ENCODE measurements around the gene SF3B2.

DNA sequence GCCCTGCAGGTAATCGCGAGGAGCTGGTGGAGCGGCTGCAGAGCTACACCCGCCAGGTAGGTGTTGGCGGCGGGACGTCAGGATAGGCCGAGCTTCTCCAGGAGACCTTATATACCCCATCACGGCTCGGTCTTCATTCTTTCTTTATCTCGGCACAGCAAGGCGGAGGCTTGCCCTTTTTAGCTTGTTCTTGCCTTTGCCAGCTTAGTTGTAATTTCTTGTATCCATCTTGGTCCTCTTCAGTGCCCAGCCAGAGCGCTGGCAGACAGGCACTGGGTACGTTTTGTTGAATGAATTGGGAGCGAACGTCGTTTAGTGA, 459 bp downstream of the SF3B2 start:
- TF ChIP-seq CBX5 (IDR thresholded peaks at IDR 0.05; ENCODE audit: borderline replicate concordance, low read depth) (no peak), KLF16 (IDR thresholded peaks at IDR 0.05) (no peak), YY1 (IDR thresholded peaks at IDR 0.05; ENCODE audit: borderline replicate concordance in 1 of 3, control insufficient read depth in 1 of 3, extremely low read depth in 1 of 3, insufficient read depth in 3 of 3, insufficient read length in 1 of 3, insufficient replicate concordance in 2 of 3, low read depth in 1 of 3, low read length in 2 of 3) (no peak), NR2C2 (CRISPR knock-in tag; IDR thresholded peaks at IDR 0.05) (0 out of 2 replicates have a peak, but pooled peaks have one; percentile 5), NR2C2 (tag; IDR thresholded peaks at IDR 0.05) (no peak), SP1 (CRISPR knock-in tag; IDR thresholded peaks at IDR 0.05) (no peak), CBX8 (IDR thresholded peaks at IDR 0.05; ENCODE audit: borderline replicate concordance, extremely low read depth, low read depth, low read length, poor library complexity, severe bottlenecking) (no peak)
- TF ChIP-seq, protein P1, sequence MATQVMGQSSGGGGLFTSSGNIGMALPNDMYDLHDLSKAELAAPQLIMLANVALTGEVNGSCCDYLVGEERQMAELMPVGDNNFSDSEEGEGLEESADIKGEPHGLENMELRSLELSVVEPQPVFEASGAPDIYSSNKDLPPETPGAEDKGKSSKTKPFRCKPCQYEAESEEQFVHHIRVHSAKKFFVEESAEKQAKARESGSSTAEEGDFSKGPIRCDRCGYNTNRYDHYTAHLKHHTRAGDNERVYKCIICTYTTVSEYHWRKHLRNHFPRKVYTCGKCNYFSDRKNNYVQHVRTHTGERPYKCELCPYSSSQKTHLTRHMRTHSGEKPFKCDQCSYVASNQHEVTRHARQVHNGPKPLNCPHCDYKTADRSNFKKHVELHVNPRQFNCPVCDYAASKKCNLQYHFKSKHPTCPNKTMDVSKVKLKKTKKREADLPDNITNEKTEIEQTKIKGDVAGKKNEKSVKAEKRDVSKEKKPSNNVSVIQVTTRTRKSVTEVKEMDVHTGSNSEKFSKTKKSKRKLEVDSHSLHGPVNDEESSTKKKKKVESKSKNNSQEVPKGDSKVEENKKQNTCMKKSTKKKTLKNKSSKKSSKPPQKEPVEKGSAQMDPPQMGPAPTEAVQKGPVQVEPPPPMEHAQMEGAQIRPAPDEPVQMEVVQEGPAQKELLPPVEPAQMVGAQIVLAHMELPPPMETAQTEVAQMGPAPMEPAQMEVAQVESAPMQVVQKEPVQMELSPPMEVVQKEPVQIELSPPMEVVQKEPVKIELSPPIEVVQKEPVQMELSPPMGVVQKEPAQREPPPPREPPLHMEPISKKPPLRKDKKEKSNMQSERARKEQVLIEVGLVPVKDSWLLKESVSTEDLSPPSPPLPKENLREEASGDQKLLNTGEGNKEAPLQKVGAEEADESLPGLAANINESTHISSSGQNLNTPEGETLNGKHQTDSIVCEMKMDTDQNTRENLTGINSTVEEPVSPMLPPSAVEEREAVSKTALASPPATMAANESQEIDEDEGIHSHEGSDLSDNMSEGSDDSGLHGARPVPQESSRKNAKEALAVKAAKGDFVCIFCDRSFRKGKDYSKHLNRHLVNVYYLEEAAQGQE (IDR thresholded peaks at IDR 0.05; ENCODE audit: borderline replicate concordance) = no peak
- TF ChIP-seq, protein P1 (CRISPR knock-in tag; IDR thresholded peaks at IDR 0.05; ENCODE audit: low read depth) = no peak
- TF ChIP-seq, protein P2, sequence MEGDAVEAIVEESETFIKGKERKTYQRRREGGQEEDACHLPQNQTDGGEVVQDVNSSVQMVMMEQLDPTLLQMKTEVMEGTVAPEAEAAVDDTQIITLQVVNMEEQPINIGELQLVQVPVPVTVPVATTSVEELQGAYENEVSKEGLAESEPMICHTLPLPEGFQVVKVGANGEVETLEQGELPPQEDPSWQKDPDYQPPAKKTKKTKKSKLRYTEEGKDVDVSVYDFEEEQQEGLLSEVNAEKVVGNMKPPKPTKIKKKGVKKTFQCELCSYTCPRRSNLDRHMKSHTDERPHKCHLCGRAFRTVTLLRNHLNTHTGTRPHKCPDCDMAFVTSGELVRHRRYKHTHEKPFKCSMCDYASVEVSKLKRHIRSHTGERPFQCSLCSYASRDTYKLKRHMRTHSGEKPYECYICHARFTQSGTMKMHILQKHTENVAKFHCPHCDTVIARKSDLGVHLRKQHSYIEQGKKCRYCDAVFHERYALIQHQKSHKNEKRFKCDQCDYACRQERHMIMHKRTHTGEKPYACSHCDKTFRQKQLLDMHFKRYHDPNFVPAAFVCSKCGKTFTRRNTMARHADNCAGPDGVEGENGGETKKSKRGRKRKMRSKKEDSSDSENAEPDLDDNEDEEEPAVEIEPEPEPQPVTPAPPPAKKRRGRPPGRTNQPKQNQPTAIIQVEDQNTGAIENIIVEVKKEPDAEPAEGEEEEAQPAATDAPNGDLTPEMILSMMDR (IDR thresholded peaks at IDR 0.05 in 2 of 3, conservative IDR thresholded peaks at IDR 0.05 in 1 of 3; ENCODE audit: insufficient read depth in 2 of 3, low read depth in 1 of 3, low read length in 3 of 3) = no peak
- TF ChIP-seq, protein P3, sequence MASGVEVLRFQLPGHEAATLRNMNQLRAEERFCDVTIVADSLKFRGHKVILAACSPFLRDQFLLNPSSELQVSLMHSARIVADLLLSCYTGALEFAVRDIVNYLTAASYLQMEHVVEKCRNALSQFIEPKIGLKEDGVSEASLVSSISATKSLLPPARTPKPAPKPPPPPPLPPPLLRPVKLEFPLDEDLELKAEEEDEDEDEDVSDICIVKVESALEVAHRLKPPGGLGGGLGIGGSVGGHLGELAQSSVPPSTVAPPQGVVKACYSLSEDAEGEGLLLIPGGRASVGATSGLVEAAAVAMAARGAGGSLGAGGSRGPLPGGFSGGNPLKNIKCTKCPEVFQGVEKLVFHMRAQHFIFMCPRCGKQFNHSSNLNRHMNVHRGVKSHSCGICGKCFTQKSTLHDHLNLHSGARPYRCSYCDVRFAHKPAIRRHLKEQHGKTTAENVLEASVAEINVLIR (CRISPR knock-in tag; IDR thresholded peaks at IDR 0.05) = no peak

Measured in K562 (cell line).